ENCODE measurements around the gene WNT9B.
A peak's percentile ranks its signal among the peaks of the same experiment; 100 is the strongest.
"Not testable (repeated sequence)": the region's sequence is repeated elsewhere in the genome, so short reads cannot be mapped to it uniquely, and the experiment has no call there.

Gene WNT9B

DNA sequence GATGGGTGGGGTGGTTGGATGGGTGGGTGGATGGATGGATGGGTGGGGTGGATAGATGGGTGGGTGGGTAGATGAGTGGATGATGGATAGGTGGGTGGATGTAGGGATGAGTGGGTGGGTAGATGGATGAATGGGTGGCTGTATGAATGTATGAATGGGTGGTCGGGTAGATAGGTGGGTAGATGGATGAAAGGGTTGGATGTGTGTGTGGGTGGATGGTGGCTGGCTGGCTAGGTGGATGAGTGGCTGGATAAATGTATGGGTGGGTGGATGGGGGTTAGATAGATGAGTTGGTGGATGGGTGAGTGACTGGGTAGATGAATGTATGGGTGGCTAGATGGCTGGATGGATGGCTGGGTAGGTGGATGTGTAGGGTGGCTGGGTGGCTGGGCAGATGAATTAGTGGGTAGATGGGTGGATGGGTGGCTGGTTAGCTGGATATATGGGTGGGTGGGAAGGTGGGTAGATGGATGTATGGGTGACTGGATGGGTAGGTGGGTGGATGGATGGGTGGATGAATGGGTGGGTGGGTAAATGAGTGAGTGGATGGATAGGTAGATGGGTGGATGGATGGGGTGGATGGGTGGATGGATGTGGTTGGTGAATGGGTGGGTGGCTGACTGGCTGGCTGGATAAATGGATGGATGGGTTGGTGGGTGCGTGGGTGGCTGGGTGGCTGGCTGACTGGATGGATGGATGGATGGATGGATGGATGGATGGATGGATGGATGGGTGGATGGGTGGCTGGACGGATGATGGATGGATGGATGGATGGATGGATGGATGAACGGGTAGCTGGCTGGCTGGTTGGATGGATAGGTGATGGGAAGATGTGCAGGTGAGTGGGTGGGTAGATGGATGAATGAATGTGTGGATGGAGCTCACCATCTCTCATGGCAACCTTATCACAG is 52.6 kb downstream of the WNT9B start:
- H3K4me3 ChIP-seq (ENCODE audit: low read depth, low read length) = no peak overlapping the region

DNA sequence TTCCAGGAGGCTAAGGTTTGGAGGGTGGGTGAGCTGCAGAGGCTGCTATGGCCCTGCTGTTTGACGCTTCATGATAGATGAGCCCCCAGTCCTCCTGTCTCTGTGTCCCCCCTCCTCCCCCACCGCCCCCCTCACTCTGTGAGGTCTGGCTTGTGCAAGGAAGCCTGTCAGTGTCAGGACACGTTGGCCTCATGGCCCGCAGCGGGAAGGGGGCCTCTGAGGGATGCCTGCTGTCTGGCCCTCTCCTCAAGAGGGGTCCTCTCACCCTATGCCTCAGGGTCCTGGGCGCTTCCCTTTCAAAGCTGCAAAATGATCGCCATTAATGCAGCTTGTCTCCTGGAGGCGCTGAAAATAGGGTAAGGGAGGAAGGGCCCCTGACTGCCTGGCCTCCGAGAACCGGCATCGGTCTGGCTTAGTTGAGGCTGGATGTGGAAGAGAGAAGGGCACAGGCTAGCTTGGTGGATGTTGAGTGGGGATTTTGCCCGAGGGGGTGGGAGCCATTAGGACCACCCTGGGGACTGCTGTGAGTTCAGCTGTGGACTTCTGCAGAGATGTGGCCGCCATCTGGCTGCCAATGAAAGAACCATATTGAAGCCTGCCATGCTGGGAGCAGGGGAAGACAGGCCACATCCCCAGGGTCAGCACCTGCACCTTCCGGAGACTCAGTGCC is 56.8 kb downstream of the WNT9B start:
- no peak overlapping the region for H3K4me3 ChIP-seq (ENCODE audit: low read depth, low read length)

DNA sequence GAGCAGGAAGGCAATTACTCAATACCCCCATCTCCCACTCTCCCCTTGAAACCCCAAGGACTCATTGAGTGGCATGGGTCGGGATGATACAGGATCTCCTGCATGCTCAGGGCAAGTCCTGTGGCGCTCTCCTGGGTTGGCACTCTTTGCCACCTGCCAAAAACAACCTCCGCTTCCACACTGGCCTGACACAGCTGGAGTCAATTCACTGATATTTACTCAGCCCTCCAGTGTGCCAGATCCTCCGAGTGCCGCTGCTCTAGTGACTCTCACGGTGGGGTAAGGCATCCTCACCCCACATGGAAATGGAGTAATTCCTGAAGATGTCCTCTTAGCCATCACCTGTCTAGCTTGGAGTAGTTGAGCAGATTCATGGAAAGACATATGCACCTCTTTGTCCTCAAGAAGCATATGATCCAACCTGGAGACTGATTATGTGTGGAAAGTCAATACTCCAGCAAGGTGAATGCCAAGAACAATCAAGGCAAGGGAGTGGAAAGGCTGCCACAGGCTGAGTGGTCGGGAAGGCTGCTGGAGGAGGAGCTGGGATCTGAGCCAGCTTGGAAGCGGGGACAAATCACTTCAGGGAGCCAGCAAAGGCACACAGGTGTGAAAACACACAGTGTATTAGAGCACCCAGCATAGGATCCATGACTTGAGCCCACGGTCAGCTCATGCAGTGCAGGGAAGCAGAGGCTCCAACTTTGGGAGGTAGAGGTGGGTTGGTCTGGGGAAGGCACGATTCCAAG is 59.0 kb downstream of the WNT9B start:
- no peak overlapping the region for H3K4me3 ChIP-seq (ENCODE audit: low read depth, low read length)

DNA sequence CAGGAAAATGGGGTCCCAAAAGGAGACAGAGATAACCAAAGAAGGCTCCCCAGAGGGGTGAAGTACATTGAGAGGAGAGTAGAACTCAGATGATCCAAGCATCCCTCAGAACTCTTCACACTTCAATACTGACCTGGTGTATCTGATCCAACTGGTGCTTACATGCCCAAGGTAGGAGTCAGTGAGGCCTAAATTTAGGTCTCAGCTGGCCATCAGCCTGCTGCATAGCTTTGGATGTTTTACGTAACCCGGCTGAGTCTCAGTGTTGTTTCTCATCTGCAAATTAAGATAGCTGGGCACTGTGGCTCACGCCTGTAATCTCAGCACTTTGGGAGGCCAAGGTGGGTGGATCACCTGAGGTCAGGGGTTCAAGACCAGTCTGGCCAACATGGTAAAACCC is 59.9 kb downstream of the WNT9B start:
- H3K4me3 ChIP-seq (ENCODE audit: low read depth, low read length) = no peak overlapping the region

DNA sequence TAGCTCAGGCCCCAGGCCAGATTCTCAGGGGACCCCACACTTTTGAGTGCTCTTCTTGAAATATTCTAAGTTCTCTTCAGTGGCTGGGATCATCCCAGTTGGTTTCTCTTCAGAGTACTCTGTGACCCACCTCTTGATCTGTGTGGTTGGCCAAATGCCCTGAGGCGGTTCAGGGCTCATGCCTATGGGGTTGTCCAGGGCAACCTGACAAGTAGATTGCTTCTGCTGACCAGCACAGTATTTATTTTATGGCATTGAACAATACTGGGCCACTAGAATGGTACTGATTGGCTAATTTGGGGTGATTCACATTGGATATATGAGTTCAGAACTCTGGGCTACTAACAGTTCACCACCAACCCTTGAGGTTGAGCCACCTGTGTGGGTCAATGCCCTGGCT is 64.2 kb downstream of the WNT9B start:
- H3K4me3 ChIP-seq (ENCODE audit: low read depth, low read length) = no peak overlapping the region

DNA sequence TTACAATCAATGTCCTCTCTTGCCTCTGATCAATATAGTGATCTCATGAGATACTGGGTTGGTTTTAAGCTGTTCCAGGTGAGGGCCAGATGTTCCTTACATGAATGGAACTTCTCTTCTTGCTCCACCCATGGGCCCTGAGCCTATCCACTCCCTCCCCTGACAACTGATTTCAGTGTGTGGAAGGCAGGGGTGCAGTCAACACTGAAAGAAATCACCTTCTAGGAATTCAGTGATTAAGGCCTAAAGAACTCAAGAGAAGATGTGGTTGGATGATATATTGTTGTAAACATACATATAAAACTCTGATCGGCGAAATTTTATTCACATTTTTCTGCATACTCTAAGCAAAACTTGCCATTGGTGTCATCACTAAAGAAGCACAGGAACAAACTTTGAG is 64.8 kb downstream of the WNT9B start:
- H3K4me3 ChIP-seq (ENCODE audit: low read depth, low read length) = no peak overlapping the region

DNA sequence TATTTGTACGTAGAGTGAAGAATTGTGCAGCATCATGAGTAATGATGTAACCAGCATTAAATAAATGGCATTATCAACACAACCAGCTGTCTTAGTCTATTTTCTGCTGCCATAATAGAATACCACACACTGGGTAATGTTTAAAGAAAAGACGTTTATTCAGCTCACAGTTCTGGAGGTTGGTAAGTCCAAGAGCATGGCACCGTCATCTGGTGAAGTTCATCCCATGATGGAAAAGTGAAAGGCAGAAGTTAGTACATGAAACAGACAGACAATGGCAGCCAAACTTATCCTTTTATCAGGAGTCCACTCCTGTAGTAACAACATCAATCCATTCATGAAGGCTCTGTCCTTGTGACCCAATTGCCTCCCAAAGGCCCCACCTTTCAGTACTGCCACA is 65.2 kb downstream of the WNT9B start:
- no peak overlapping the region for H3K4me3 ChIP-seq (ENCODE audit: low read depth, low read length)

DNA sequence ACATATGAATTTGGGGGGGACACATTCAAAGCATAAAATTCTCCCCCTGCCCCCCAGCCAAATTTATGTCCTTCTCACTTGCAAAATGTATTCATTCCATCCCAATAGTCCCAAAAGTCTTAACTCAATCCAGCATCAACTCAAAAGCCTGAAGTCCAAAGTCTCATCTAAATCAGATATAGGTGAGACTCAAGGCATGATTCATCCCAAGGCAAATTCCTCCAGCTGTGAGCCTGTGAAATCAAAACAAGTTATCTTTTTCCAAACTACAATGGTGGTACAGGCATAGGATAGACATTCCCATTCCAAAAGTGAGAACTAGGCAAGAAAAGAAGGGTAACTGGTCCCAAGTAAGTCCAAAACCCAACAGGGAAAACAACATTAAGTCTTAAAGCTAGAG is 65.7 kb downstream of the WNT9B start:
- no peak overlapping the region for H3K4me3 ChIP-seq (ENCODE audit: low read depth, low read length)

DNA sequence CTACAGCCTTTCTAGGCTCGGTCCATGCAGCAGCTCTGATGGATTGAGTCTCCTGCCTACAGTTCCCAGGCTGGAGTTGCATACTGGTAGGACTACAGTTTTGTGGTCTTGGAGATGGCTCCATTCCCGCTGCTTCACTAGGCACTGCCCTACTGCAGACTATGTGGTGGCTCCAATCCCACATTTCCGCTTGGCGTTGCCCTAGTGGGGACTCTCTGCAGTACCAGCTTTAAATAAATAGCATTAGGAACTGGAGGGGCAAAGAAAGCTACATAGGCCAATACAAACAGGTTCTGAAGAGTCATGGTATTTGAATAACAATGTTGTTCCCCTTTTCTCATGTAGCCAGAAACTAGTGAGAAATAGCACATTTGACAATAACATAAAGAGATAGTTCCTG is 66.1 kb downstream of the WNT9B start:
- H3K4me3 ChIP-seq (ENCODE audit: low read depth, low read length) = no peak overlapping the region

DNA sequence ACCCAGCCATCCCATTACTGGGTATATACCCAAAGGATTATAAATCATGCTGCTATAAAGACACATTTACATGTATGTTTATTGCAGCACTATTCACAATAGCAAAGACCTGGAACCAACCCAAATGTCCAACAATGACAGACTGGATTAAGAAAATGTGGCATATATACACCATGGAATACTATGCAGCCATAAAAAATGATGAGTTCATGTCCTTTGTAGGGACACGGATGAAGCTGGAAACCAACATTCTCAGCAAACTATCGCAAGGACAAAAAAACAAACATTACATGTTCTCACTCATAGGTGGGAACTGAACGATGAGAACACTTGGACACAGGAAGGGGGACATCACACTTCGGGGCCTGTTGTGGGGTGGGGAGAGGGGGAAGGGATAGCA is 70.6 kb downstream of the WNT9B start:
- not testable (repeated sequence) for H3K4me3 ChIP-seq (ENCODE audit: low read depth, low read length)

DNA sequence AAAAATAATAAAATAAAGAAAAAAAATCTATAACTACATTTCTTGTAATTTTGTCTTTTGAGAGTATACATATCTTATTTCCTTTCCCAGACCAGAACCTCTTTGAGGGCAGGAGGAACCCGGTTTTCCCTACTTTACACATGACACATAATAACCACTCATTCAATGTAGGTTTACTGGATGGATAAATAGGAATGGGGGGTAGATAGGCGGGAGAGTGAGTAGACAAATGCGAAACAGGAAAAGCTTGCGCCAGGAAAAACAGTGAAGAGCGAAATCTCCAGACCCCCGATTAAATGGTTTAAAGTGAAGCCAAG is 71.1 kb downstream of the WNT9B start:
- peak overlapping the region; percentile 94 for H3K4me3 ChIP-seq (ENCODE audit: low read depth, low read length)

DNA sequence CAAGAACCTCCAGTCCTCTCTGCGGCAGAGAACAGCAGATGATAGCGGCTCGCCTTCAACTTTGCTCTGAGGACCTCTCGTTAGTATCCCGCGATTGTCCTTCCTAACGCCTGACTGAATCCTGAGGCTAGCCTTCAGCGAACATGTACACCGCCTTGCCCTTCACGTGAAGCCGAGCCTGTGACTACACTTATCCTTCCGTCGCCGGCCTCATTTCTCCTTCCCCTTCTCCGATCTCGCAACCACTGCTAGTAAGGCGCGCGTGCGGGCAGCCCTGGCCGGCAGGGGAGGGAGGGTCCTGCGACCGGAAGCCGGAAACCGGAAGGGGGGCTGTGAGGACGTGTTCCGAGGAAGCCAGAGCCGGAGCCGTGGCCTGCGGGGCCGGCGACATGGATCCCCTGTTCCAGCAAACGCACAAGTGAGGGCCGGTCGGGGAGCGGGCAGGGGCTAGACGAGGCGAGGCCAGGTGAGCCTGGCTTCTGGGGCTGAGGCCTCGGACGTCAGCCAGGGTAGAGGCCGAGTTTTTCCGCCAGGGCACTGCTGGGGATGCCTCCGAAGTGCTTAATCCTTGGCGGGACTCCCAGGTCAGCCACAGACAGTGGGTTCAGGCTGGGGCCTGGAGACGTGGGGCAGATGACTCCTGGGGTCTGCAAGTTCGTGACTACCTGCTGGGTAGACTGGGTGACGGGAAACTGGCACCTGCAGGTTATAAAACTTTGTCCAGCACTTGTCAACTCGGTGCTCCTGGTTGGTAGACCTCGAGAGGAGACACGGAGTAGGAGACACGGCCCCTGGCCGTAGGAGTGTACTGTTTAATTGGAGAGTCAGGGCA is 71.6 kb downstream of the WNT9B start, which contains the start of gene GOSR2:
GOSR2 (plus strand) TSS at position 357 of the 832 bp plus-strand sequence; CDS start at position 390, 33 bp downstream.
- H3K4me3 ChIP-seq (ENCODE audit: low read depth, low read length) = peak within 1 kb of the TSS; percentile 94

DNA sequence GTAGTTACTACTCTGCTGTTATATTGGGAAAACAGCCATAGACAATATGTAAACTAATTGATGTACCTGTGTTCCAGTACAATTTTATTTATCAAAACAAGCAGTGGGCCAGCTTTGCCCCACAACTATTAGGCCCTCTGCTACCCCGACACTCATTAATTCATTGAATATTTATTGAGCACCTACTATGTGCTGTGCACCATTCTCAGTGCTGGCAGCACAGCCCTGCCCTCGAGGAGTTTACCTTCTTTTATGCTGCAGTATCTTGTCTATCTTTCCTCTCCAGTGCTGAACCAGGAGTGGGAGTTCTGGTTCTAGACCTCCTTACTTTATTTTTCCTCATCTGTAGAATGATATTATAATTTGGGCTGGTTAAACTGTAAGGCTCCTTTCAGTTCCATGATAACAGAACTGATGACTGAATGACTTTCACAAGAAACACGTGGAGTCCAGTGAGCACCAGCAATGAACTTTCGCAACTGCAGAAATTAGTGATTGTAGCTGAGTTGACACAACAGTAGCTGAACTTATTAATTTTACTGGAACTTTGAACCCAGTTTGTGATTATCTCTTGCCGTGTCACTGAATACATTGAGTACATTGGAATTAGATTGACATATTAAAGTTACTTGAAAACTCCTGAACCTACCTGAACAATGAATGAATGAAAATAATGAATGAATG is 73.9 kb downstream of the WNT9B start:
- no peak overlapping the region for H3K4me3 ChIP-seq (ENCODE audit: low read depth, low read length)

DNA sequence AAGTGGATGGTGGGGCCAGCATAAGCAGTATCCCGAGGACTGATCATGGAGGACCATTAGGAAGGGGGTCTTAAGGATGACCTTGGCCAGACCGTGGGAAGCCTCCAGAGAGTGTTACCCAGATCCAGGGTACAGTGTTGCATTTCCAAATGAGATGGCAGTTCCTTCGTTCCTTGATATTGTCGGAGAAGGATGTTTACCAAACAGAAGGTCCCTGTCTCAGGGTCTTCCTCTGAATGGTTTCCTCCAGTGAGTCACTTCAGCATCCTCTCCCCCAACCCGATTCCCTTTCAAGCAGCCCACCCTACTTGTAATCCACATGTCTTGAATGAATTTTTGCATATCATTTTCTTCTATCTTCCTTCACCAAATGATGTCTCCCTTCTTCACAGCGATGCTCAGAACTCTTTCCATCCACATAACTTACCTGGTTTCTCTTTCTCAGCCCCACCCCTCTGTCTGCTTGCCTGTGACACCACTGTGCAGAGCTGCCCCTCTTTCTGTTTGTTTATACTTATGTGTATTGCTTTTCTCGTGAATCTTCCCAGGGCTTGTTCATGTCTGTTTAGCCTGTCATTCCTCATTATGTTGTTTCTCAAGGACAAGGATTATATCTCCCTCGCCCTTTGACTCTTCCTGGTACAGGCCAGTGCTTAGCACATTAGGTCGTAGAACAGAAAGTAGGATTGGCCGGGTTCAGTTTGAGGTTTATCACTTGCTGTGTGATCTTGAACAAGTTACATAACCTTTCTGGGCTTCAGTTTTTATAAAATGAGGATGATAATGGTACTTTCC is 77.3 kb downstream of the WNT9B start:
- no peak overlapping the region for H3K4me3 ChIP-seq (ENCODE audit: low read depth, low read length)

DNA sequence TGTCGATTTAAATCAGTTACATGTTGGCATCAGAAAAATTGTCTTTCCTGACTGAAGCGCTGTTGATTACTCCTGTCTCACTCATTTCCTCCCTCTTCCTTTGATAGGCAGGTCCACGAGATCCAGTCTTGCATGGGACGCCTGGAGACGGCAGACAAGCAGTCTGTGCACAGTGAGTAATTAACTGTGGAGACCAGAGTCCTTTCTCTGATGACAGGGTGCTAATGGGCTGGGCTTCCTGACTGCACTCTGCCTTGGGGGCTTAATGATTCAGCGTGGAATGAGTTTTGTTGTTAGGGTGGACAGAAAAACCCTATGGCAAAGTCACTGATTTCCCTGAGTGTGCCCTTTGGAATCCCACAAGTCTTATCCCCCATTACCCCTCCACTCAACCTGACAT is 78.0 kb downstream of the WNT9B start:
- no peak overlapping the region for H3K4me3 ChIP-seq (ENCODE audit: low read depth, low read length)

DNA sequence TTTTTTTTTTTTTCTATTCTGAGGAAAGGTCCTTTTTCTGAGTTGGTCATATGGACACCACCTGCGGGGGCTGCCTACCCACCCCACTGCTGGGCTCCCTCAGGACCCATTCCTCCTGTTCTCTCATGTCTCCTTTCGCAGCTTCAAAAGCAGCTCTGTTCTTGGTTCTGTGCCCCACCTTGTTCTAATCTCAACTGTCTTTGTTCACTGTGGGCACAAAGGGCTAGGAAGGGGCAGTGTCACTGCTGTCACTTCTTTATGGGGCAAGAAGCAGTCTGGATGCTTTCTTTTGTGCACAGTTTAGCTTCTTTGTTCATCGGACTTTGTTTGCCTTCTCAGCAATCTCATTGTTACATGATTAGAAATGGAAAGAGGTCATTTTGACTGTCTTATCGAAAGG is 78.7 kb downstream of the WNT9B start:
- H3K4me3 ChIP-seq (ENCODE audit: low read depth, low read length) = no peak overlapping the region

DNA sequence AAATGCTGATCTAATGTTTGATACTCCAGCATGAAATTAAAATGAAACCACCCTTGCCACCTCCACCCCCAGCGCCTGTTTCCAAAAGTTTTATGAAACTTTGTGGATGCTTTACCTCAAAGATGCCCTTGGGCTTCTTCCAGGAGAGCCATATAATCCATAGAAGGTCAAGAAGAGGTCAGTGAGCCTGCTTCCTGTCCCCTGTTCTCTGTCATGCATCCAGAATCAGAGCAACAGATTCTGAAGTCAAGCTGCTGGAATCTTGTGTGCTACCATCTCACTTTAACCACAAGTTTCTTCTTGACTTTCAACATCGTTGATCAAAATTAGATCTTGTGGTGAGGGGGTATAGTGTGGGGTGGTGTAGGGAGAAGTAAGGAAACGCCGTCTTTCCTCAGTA is 80.2 kb downstream of the WNT9B start:
- H3K4me3 ChIP-seq (ENCODE audit: low read depth, low read length) = no peak overlapping the region

DNA sequence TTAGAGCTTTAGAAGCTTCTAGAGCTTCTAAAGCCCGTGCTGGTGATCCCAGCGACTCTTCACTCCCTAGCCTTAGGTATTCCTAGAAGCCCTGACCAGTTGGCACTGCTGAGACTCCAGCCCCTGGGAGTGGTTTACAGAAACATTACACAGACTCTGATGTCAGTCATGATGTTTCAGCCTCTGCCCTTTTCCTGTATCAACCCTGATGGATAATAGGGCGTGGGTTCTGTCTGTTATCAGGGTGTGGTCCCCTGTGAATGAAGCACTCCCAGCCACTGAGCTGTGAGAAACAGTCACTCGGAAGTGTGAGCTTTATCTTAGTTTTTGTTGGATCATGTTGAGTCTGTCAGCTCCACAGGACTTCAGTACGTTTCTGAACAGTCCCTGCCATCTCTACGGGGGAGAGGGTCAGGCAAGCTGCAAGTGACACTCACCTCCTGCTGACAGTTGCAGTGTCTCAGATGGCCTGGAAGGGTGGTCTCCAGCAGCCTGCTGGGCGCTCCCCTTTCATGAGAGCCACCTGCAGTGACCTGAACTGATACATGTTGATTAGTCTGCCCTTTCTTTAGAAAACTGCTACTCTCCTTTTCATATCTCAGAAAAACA is 84.4 kb downstream of the WNT9B start:
- no peak overlapping the region for H3K4me3 ChIP-seq (ENCODE audit: low read depth, low read length)
